SKM-1 treated with dmso at 0.1 percent for 144 hours (cell line): ENCODE data around the gene CWC15.
"Not testable (repeated sequence)": the region's sequence is repeated elsewhere in the genome, so short reads cannot be mapped to it uniquely, and the experiment has no call there.

Experiments
- DNase-seq: peaks from one replicate; lab custom pipeline; 2025; ENCODE audit not compliant: unreplicated experiment; lab: John Stamatoyannopoulos, UW

CWC15 gene

DNA sequence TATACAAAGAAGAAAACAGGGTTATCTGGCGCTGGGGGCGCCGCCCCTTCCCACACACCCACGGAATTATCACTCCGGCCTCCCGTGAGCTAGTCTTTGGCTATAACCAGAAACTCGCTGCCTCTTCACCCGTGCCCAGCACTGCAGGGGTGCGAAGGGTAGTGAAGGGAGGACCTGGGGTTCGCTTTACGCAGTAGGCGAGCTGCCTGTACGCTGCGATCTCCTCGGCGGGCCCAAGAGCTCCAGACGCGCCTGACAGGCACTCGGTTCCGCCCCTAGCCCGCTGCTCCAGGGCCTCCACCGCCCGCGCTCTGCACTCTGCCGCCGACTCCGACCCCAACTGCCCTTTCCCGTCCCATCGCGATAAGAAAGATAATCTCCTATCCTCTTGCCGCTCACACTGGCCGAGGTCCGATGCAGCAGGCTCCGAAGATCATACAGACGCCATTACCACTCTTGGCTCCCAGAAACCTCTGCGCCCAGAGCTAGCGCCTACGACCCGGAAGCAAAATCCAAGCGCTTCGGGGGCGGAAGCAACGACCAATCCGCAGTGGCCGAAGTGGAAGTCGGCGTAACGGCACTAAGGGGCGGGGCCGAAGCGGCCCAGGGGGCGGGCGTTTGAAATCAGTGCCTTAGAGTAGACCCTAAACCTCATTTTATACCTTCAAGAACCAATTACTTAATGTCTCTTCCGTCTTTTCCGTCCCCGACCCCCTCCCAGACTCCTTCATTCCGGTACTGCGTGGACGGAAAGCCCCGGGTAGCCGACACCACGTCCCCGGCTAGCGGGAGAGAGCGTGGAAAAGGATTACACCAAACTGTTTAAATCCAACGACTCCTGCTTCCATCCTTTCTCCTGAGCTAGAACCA lies at the start of gene CWC15, which contains the start of gene KDM4D:
Gene CWC15, minus strand, starts transcription at position 458 of the 870 bp plus-strand sequence. CDS start 1,371 bp downstream, outside the sequence.
Gene KDM4D, plus strand, starts transcription at position 611 of the 870 bp plus-strand sequence. CDS start 23,664 bp downstream, outside the sequence.
- DNase-seq, result peak; percentile 91

DNA sequence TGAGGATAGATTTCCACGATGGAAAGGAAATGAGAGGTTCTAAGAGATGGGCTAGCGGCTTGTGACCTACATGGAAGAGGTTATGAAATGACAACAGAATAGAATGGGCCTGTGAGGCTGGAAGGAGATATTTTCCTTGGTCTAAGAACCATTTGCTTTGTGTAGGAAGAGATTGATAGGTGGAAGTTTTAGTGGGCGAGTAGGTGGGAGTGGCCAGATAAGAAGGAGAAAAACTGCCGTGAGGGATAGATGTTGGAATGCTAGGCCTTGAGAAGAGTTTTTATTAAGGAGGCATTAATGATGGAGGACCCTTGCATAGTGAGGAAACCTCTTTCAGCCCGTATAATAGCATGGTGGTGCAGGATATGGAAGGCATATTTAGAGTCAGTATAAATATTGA lies 48.1 kb upstream of the CWC15 start:
- DNase-seq, result not testable (repeated sequence)

DNA sequence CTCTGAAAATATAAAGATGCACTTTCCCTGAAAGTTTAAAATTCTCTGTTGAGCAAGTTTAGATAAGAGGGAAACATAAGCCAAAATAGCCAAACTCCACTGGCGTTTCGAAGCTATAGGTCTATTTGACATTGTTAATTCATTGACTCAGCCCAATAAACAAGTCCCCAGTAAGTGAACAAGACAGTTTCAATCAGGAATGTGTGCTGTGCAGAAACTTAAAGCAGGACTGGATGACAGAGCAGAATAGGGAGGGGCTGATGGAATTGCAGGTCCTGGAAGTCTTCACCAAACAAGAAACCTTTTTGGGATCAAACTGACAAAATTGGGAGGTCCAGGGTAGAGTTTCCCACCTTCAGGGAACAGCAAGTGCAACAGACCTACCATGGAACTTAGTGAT lies 42.8 kb upstream of the CWC15 start:
- DNase-seq, result no peak

DNA sequence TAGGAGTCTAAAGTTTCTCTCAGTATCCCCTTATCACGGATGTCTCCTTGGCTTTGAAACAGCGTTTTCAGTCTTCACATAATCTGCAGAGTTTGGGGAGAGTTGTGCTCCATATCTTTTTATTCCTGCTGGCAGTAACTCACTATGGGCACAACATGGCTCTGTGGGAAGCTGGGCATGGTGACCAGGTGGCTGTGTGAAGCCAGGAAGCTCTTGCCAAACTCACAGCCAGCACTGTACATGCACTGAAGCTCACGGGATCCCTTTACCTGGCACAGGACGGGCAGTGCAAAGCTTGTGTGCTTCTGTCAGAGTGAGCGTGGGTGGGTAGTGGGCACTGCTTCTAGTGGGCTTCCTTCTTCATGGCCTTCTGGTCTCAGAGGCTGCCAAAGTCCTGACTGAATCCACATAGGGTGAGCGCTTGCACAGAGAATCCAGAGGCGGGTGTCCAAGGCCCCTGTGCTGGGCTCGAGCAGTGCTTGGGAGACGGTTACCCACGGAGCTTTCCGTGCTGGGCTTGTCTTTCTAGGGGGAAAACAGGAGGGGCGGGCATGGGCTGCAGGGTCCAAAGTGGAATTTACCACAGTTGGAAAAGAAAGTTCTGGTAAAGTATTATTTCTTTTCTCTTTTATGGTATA lies 40.9 kb upstream of the CWC15 start:
- DNase-seq, result no peak

DNA sequence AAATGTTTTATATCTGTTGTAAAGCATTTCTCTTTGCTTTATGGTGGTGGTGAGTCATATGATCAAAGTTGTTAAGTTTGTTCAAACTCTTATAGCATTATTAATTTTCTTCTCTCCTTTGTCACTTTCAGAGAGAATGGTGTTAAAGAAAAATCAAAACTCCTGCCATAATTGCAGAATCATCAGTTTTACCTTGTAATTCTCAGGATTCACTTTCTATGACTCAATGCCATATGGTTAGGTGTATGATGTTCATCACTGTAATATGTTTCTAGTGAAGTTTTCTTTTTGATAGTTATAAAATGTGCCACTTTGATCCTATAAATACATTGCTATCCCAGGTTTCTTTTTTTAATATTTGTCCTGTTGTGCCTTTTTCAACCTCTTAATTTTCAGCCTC lies 38.0 kb upstream of the CWC15 start:
- DNase-seq, result no peak

DNA sequence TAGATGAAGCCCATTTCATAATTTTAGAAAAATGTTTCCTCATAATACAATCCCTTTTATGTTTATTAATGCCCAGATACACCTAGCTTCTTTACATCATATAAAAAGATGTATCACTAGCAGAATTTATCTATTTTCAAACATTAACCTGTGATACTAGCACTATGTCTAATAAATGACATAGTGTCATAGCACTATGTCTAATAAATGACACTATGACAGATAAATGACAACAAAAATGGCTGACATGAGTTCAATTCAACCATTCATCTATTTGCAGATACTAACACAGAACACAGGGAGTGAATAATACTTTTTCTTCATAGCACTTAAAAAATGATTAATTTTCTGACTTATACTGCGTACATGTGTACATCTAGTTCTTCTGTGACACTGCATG lies 32.3 kb upstream of the CWC15 start:
- no peak for DNase-seq

DNA sequence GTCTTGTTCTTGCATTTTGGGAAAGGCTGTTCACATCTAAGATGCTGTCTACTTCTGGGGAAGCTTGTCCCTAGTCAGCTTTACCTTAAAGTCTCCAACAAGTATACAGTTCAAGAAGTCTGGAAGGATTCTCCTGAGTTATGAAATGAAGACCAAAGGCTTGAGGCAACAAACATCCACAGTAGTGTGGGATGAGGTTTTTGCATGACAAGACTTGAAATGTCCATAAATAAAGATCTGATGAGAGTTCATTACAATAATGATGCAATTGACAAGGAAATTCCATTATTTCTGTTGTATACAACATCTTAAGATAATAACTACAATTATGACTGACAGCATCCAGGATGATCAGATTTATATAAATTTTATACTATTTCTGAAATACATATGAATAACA lies 30.4 kb upstream of the CWC15 start:
- DNase-seq, result no peak

DNA sequence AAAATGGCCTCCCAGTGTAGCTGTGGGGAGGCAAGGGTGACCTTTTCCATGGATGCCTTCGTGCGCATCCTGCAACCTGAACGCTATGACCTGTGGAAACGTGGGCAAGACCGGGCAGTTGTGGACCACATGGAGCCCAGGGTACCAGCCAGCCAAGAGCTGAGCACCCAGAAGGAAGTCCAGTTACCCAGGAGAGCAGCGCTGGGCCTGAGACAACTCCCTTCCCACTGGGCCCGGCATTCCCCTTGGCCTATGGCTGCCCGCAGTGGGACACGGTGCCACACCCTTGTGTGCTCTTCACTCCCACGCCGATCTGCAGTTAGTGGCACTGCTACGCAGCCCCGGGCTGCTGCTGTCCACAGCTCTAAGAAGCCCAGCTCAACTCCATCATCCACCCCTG lies 24.9 kb upstream of the CWC15 start:
- no peak for DNase-seq

DNA sequence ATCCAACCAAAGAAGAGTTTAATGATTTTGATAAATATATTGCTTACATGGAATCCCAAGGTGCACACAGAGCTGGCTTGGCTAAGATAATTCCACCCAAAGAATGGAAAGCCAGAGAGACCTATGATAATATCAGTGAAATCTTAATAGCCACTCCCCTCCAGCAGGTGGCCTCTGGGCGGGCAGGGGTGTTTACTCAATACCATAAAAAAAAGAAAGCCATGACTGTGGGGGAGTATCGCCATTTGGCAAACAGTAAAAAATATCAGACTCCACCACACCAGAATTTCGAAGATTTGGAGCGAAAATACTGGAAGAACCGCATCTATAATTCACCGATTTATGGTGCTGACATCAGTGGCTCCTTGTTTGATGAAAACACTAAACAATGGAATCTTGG lies 24.1 kb upstream of the CWC15 start:
- DNase-seq, result no peak

DNA sequence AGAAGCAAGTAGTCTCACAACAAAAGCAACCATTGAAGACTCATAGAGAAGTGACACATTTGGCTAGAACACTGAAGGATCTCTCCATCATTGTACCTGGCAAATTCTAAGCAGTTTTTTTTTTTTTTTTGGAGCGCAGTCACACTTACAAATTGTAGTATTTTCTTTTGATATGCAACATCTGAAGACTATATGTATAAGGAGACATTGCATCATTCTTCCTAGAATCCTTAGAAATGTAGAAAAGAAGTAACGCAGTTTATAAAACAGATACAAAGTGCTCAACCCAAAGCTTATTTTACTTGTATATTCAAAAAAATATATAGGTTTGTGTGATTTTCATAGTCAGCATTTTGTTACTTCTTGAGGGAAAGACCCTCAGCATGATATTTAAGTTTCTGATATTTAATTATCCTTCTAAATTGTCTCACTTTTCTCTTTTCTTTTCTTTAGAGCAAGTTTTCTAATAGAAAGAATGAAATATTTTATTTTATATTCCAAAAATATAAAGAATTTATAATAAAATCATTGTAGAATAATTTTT lies 20.1 kb upstream of the CWC15 start:
- DNase-seq, result no peak

DNA sequence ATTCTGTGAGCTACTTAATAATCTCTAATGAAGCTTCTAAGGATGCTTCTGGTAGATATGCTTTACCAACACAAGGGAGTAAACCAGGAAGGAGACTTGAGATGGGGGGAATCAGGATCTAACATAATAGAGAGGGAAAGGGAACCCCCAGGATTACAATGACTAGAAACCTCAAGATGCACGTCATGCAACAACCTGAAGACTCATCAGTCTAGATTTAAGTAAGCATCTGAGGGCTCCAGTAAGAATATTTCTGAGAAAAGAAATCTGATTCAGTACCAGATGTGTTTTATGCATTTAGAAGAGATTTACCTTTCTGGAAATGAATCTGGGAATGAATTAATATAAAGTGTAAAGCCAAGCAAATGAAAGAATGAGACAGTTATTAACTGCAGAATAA lies 15.4 kb upstream of the CWC15 start:
- no peak for DNase-seq

DNA sequence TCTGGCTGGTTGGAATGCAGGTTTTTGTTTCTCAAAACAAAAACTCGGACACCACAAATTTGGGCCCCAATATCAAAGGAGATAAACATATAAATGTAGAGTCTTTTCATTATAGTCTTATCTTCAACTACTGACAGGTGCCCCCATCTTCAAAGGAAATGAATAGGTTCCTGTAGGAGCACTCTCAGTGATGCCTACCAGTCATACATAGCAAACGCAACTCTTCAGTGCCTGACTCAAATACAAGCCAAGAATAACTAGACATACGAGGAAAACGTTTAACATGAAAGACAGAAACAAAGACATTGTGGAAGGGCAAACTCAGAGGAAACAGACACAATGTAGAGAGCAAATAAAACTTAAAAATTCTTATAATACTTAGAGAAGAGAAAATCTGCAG lies 14.0 kb upstream of the CWC15 start:
- no peak for DNase-seq

DNA sequence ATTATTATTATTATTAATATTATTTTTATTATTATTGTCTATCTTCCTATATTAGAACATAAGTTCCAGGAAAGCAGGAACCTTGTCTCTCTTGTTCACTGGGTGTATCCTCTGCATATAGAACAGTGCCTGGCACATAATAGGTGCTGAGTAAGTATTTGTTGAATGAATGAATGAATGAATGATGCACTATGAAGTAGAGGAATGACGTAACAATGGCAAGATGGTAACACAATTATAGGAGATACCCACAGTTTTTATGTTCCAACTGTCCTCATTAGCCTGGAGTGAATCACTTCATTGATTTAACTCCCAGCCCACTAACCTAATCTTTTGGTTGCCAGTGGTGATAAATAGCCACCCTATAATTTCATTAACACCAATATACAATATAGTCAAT lies 2.2 kb upstream of the CWC15 start:
- DNase-seq, result no peak

DNA sequence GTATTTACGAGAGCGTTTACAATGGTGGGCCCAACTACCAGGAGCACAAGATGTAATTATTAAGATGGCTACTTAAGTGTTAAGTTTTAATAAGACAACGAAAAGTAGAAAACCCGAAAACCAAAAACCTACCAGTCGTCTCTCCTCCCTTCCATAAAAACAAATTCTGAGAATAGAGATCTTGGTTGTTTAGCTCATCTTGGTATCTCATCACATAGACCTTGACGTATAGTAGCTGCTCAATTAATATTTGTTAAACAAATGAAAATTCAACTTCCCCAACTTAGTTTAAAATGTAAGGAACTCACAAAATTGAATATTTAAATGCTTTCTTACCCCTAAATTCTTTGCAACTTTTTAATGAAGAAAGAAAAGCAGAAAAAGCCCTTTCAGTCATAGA lies 822 bp upstream of the CWC15 start:
- no peak for DNase-seq

DNA sequence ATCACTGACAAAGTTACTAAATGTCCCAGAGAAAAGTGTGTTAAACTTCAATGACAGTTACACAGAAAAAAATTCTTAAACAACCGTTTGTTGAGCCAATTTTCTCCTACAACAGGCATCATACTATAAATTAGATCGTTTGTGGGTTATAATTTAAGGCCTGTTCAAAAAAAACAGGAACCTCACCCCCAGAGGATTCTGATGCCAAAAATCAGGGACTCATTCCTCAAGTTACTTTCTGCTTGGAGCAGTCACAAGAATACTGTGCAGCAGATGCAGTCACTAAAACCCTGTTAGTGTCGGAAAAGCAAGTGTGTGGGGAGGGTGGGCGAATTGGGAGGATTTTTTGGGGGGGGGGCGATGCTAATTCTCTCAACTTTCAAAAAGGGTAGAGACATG lies 657 bp downstream of the CWC15 start:
- DNase-seq, result no peak

DNA sequence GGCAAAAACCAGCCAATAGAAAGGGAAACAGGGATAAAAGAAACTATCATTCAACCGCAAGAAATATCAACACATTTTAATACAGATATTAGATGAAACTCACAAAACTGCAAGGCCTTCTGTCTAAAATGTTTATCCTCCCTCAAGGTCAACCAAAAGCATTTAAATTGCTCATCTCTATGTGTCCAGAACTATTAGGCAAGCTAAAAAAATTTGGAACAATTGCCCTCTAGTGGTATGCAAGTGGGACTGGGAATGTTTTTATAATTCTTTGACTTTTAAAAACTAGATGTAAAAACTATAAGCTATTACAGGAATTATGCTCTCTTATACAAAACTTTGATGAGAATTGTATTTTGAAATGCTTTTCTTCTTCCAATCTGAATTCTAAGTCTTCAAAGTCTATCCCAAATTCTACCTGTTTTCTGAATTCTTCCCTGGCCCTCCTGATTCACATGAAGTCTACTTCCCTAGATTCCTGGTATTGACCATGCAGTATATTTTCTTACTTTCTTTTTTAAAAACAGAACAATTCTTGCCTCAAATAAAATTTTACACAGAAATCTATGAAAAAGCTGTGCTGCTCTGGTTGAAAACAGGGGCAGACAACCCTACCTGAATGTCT lies 4.9 kb downstream of the CWC15 start:
- peak; percentile 26 for DNase-seq

DNA sequence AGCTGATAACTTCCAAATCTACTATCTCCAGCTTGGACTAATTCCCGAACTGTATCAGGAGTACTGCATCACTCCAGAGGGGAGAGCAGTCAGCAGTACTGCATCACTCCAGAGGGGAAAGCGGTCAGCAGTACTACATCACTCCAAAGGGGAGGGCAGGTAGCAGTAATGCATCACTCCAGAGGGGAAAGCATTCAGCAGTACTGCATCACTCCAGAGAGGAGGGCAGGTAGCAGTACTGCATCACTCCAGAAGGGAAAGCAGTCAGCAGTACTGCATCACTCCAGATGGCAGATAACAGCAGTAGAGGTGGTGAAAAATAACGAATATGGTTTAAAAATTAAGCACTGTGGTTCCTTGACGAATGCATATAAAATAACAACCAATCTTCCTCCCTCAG lies 8.4 kb downstream of the CWC15 start:
- DNase-seq, result no peak

DNA sequence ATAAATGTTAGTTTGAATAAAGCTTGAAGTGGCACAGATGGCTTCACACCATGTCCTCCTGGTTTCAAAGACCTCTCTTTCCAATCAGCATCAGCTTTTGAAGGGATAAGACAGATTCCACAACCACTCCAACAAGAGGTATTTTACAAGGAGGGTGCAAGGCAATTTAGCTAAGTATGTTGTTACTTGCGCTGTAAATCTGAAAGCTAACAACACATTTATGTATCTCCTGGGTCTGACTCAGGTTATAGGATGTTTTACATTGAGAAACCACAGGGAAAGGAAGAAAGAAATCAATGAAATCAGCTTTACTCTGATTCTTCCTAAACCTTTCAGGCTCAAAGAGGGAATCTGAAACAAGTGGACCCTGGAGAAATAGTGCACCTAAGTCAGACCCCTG lies 12.1 kb downstream of the CWC15 start:
- DNase-seq, result no peak

DNA sequence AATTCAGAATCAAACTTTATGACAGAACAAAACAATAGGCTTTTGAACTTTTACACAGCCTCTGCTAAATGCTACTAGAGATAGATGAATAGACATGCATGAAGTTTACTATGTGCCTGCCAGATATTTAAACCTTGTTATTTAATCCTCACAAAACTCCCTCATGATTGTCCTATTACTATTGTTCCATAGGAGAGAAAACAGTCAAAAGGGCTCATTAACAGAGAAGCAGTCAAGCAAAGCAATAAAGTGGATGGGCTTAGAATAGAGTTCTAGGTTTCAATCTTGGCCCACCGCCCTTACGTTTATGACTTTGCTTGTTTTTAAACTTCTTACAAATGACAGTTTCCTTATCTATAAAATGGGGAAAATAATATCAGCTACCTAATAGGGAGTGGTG lies 12.9 kb downstream of the CWC15 start:
- no peak for DNase-seq

DNA sequence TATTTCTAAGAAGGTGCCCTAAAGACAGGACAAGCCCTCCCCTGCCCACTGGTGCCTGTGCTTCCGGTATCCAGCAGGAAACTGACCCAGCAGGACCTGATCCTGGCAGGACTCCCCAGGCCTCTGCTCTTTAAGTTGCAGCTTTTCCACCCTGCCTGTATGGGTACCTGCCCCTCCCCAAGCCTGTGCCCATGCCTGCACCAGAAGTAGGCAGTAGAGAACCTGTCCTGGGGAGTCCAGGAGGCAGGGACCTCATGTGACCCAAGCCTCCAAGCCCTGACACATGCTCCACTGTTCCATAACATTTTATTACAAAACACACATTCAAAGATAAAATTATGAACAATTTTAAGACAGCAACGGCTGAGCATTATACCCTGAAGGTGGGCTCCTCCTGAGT lies 14.2 kb downstream of the CWC15 start:
- no peak for DNase-seq

DNA sequence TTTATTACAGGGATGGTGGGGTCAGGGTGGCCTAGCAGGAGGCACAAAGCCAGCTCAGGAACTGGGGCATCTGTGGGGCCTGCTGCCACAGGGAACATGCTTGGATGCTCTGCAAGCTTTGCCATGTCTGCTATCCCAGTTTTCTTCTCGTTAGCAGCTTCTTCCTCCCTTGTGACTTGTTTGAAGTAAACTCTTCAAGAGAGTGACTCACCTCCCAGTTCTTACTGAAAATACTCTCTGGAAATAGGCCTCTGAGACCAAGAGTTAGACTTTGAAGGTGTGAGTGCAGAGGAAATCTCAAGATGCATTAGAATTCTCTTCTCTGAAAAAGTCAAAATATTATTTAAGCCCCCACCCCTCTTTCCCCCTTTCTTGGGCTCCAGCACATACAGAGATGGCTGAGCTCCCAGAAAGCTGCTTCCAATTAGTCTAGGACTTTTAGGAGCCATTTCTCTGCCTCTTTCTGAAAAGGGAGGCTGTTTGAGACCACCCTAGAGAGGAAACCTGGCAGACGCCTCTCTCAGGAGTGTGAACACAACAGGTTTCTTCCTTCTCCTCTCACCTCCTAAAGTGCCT lies 15.1 kb downstream of the CWC15 start:
- DNase-seq, result no peak
